Neuronal stem cell (in vitro differentiated cells): ENCODE data around the gene SIM2.

Source experiments
- DNase-seq: peaks from one replicate; pipeline ENCODE4 v3.0.0-alpha.2; 2013; ENCODE audit warnings: low spot score
- H2AFZ ChIP-seq: one replicate; pipeline ENCODE4 v1.6.1; 2013; ENCODE audit warnings: mild to moderate bottlenecking, low read length, inconsistent platforms
- H2AK5ac ChIP-seq: 2 replicates; pipeline ENCODE4 v1.6.1; 2013; ENCODE audit warnings: low read depth, mild to moderate bottlenecking, inconsistent platforms, low read length, moderate library complexity, mixed read lengths
- H2BK120ac ChIP-seq: 2 replicates; pipeline ENCODE4 v1.6.1; 2013; ENCODE audit warnings: low read depth, mild to moderate bottlenecking, inconsistent platforms, low read length, moderate library complexity, mixed read lengths
- H2BK12ac ChIP-seq: one replicate; pipeline ENCODE4 v1.6.1; 2013; ENCODE audit warnings: low read length, inconsistent platforms
- H2BK15ac ChIP-seq: 2 replicates; pipeline ENCODE4 v1.6.1; 2013; ENCODE audit warnings: mild to moderate bottlenecking, low read length, inconsistent platforms, mixed read lengths
- H2BK5ac ChIP-seq: one replicate; pipeline ENCODE4 v1.6.1; 2013; ENCODE audit warnings: inconsistent platforms, mild to moderate bottlenecking, low read length, moderate library complexity
- H3K14ac ChIP-seq: one replicate; pipeline ENCODE4 v1.6.1; 2013; ENCODE audit warnings: low read length, inconsistent platforms
- H3K18ac ChIP-seq: 2 replicates; pipeline ENCODE4 v1.6.1; 2013; ENCODE audit warnings: low read length, inconsistent platforms
- H3K23ac ChIP-seq: 2 replicates; pipeline ENCODE4 v1.6.1; 2013; ENCODE audit warnings: low read depth, mild to moderate bottlenecking, mixed read lengths, low read length, inconsistent platforms; ENCODE audit not compliant: poor library complexity
- H3K27ac ChIP-seq: replicated peaks from 3 replicates; pipeline ENCODE4 v1.5.1; 2013; ENCODE audit warnings: low read length, inconsistent platforms
- H3K27me3 ChIP-seq, 3 experiments: 2 replicates each; pipeline ENCODE4 v1.6.1; 2013; ENCODE audit warnings: low read length in 3 of 3, mild to moderate bottlenecking in 2 of 3, inconsistent platforms in 1 of 3, low read depth in 1 of 3, mixed read lengths in 1 of 3, moderate library complexity in 1 of 3; ENCODE audit not compliant: control insufficient read depth in 3 of 3, insufficient read depth in 3 of 3
- H3K36me3 ChIP-seq, 2 donors: replicated peaks in 1 of 2; 2 replicates each; pipeline ENCODE4 v1.6.1; 2013; ENCODE audit warnings: low read length in 2 of 2; ENCODE audit not compliant: control insufficient read depth in 2 of 2, insufficient read depth in 2 of 2
- H3K4ac ChIP-seq: 2 replicates; pipeline ENCODE4 v1.6.1; 2013; ENCODE audit warnings: inconsistent platforms, mild to moderate bottlenecking, low read length, moderate library complexity
- H3K4me1 ChIP-seq, 2 donors: 1 replicate in 1 of 2; 2 replicates in 1 of 2; pipeline ENCODE4 v1.6.1; 2013; ENCODE audit warnings: low read length in 2 of 2, low read depth in 1 of 2; ENCODE audit not compliant: control insufficient read depth in 2 of 2, insufficient read depth in 1 of 2
- H3K4me2 ChIP-seq: one replicate; pipeline ENCODE4 v1.6.1; 2013; ENCODE audit warnings: mild to moderate bottlenecking, low read length, inconsistent platforms; ENCODE audit not compliant: insufficient read depth, poor library complexity, severe bottlenecking
- H3K4me3 ChIP-seq, 2 donors: 2 replicates each; pipeline ENCODE4 v1.5.1; 2013; ENCODE audit warnings: low read length in 2 of 2, mild to moderate bottlenecking in 2 of 2, inconsistent platforms in 1 of 2, moderate library complexity in 1 of 2
- H3K79me1 ChIP-seq: one replicate; pipeline ENCODE4 v1.6.1; 2013; ENCODE audit warnings: low read depth, mild to moderate bottlenecking, inconsistent platforms, low read length, moderate library complexity
- H3K9ac ChIP-seq: one replicate; pipeline ENCODE4 v1.6.1; 2013; ENCODE audit warnings: mild to moderate bottlenecking, low read depth, low read length, inconsistent platforms; ENCODE audit not compliant: poor library complexity
- H3K9me3 ChIP-seq, 2 donors: replicated peaks in 1 of 2; 2 replicates each; pipeline versions ENCODE3 to v1.6.1; 2013; ENCODE audit warnings: low read length in 2 of 2, mild to moderate bottlenecking in 2 of 2, inconsistent platforms in 1 of 2, low read depth in 1 of 2, mixed read lengths in 1 of 2, moderate library complexity in 1 of 2; ENCODE audit not compliant: control insufficient read depth in 2 of 2, insufficient read depth in 1 of 2
- H4K8ac ChIP-seq: one replicate; pipeline ENCODE4 v1.6.1; 2013; ENCODE audit warnings: low read depth, mild to moderate bottlenecking, inconsistent platforms, low read length, moderate library complexity
- H4K91ac ChIP-seq: one replicate; pipeline ENCODE4 v1.6.1; 2013; ENCODE audit warnings: low read length, low read depth, mild to moderate bottlenecking, inconsistent platforms; ENCODE audit not compliant: poor library complexity
- WGBS, 2 donors: extraction: QIAGEN DNeasy Blood & Tissue Kit; methylation state at CpG; one replicate each; pipeline ENCODE4 v1.1.7; 2013; ENCODE audit warnings: missing lambda C conversion rate in 2 of 2, mixed read lengths in 1 of 2; ENCODE audit not compliant: insufficient read length in 2 of 2, insufficient replicate concordance in 1 of 2; ENCODE audit errors: extremely low coverage in 2 of 2; 5-methylcytosine and 5-hydroxymethylcytosine counted together

The SIM2 gene

DNA sequence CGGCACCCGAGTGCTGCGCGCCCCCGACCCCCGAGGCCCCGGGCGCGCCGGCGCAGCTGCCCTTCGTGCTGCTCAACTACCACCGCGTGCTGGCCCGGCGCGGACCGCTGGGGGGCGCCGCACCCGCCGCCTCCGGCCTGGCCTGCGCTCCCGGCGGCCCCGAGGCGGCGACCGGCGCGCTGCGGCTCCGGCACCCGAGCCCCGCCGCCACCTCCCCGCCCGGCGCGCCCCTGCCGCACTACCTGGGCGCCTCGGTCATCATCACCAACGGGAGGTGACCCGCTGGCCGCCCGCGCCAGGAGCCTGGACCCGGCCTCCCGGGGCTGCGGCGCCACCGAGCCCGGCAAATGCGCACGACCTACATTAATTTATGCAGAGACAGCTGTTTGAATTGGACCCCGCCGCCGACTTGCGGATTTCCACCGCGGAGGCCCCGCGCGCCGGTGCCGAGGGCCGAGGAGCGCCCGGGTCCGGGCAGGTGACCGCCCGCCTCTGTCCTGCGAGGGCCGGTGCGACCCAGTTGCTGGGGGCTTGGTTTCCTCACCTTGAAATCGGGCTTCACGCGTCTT is 49.0 kb downstream of the SIM2 start:
- peak overlapping the region; percentile 72 for H2BK5ac ChIP-seq
- H4K8ac ChIP-seq: no peak overlapping the region
- peak overlapping the region; percentile 89 for H2BK15ac ChIP-seq
- peak overlapping the region; percentile 98 for H3K18ac ChIP-seq
- peak overlapping the region; percentile 24 to 80 for H3K4me3 ChIP-seq
- H2AFZ ChIP-seq: peak overlapping the region; percentile 61
- H3K4me2 ChIP-seq: peak overlapping the region; percentile 86
- peak overlapping the region; percentile 86 for H2BK12ac ChIP-seq
- peak overlapping the region; percentile 21 for H3K23ac ChIP-seq
- no peaks in the 10 kb centered on the region for H3K36me3 ChIP-seq
- peaks cover 0 to 4% of the 10 kb centered on the region in 2 donors for H3K9me3 ChIP-seq
- peak; percentile 66 for DNase-seq
- no peak overlapping the region for H4K91ac ChIP-seq
- no peak overlapping the region for H3K4ac ChIP-seq
- peak overlapping the region; percentile 35 for H3K27ac ChIP-seq
- peak overlapping the region; percentile 86 for H2AK5ac ChIP-seq
- no peak overlapping the region for H3K14ac ChIP-seq
- peaks cover 27 to 30% of the 10 kb centered on the region in 2 donors for H3K4me1 ChIP-seq
- peaks cover 3% of the 10 kb centered on the region for H3K79me1 ChIP-seq
- no CpG with 5 or more reads among the region's 80 CpGs for WGBS, 2 donors
- peak overlapping the region; percentile 94 for H2BK120ac ChIP-seq
- peak overlapping the region; percentile 82 for H3K9ac ChIP-seq
- no peaks in the 10 kb centered on the region for H3K27me3 ChIP-seq

DNA sequence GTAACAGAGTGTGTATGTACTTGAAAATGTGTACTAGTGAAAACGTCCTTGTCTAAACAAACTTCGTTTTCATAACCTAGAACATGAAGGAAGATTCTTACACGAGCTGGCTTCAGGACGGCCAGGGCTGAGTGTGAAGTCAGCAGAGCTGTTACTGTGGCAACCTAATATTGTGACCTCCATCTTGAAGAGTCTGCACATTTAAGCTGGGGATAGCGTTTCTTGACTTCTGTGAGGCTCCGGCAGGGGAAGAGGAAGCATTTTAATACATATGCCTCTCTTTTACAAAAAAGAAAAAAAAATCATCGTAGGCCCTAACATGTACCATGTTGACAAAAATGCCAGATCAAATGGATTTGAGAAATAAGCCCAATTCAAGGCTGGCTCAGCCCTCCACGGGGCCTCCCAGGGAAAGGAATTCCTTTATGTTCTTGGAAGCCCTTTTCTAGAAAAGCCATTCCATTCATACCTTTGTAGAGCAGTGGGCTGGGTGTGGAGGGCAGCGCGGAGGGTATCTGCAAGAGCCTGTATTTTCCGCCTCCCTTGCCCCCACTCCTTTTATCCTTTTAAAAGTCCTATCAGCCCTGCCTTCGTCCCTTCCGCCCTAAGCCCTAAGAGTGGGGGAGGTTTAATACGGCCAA is 51.1 kb downstream of the SIM2 start:
- H3K9me3 ChIP-seq: peaks cover 0 to 4% of the 10 kb centered on the region in 2 donors
- WGBS, 2 donors: no CpG with 5 or more reads among the region's 14 CpGs

GRCh38 chr21:36750576-36750959 is 51.7 kb downstream of the SIM2 start:
- Histone ChIP-seq H3K27ac (peak overlapping the region; percentile 95), H4K8ac (no peak overlapping the region), H3K9ac (no peak overlapping the region), H3K14ac (no peak overlapping the region), H3K23ac (no peak overlapping the region), H2BK5ac (no peak overlapping the region), H2BK120ac (no peak overlapping the region), H3K4ac (no peak overlapping the region), H3K4me3 (no peak overlapping the region), H2AK5ac (no peak overlapping the region), H3K4me1 (peaks cover 26 to 34% of the 10 kb centered on the region in 2 donors), H2BK12ac (no peak overlapping the region), H4K91ac (no peak overlapping the region), H3K9me3 (peaks cover 0 to 4% of the 10 kb centered on the region in 2 donors), H3K79me1 (no peaks in the 10 kb centered on the region), H2BK15ac (no peak overlapping the region), H3K36me3 (peaks cover 0 to 8% of the 10 kb centered on the region in 2 donors), H3K18ac (no peak overlapping the region), H3K4me2 (no peak overlapping the region), H3K27me3 (no peaks in the 10 kb centered on the region), H2AFZ (peak overlapping the region; percentile 70)
- no peak for DNase-seq
- WGBS, 2 donors: no CpG with 5 or more reads among the region's 2 CpGs

More for the DNA sequence above, 51.1 kb downstream of the SIM2 start:
- peaks cover 26 to 33% of the 10 kb centered on the region in 2 donors for H3K4me1 ChIP-seq
- no peak overlapping the region for H3K23ac ChIP-seq
- H3K4ac ChIP-seq: no peak overlapping the region
- H2BK12ac ChIP-seq: no peak overlapping the region
- H2BK15ac ChIP-seq: no peak overlapping the region
- peaks cover 0 to 5% of the 10 kb centered on the region in 2 donors for H3K36me3 ChIP-seq
- H3K9ac ChIP-seq: no peak overlapping the region
- H3K4me2 ChIP-seq: no peak overlapping the region
- H2BK5ac ChIP-seq: peak overlapping the region; percentile 19
- peak overlapping the region; percentile 70 for H2AFZ ChIP-seq
- no peak overlapping the region for H4K91ac ChIP-seq
- H4K8ac ChIP-seq: no peak overlapping the region
- no peak overlapping the region for H2BK120ac ChIP-seq
- peak overlapping the region; percentile 95 for H3K27ac ChIP-seq
- H3K14ac ChIP-seq: no peak overlapping the region
- peak; percentile 88 for DNase-seq
- no peak overlapping the region for H2AK5ac ChIP-seq
- H3K27me3 ChIP-seq: no peaks in the 10 kb centered on the region
- H3K79me1 ChIP-seq: no peaks in the 10 kb centered on the region
- no peak overlapping the region for H3K4me3 ChIP-seq
- H3K18ac ChIP-seq: peak overlapping the region; percentile 15

DNA sequence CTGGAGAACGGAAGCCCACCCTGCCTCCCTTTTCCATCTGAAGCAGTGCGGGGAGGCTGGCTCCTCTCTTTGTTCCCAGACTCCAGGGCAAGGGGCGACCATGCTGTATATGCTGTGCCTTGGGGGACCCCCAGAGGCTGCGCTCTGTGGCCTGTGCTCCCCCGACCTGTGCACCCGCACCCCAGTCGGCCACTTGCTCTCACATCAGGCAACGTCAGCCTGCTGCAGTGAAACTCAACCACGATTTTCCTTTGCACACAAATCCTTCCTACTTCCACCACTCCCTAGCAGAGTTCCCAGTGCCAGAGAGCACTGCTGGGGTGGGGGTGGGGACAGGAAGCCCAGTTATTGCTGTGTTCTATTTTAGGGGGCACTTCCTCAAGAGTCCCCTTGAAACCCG is 52.5 kb downstream of the SIM2 start:
- H2AK5ac ChIP-seq: peak overlapping the region; percentile 81
- peak overlapping the region; percentile 55 for H4K8ac ChIP-seq
- H3K4me1 ChIP-seq: peaks cover 27 to 35% of the 10 kb centered on the region in 2 donors
- peak overlapping the region; percentile 66 for H3K4ac ChIP-seq
- H3K4me2 ChIP-seq: no peak overlapping the region
- H2AFZ ChIP-seq: peak overlapping the region; percentile 56
- H3K27ac ChIP-seq: peak overlapping the region; percentile 62
- no peaks in the 10 kb centered on the region for H3K79me1 ChIP-seq
- H3K14ac ChIP-seq: no peak overlapping the region
- no peak for DNase-seq
- H2BK12ac ChIP-seq: peak overlapping the region; percentile 51
- H3K9me3 ChIP-seq: peaks cover 0 to 4% of the 10 kb centered on the region in 2 donors
- H2BK15ac ChIP-seq: peak overlapping the region; percentile 59
- no CpG with 5 or more reads among the region's 10 CpGs for WGBS, 2 donors
- no peak overlapping the region for H3K4me3 ChIP-seq
- H2BK5ac ChIP-seq: peak overlapping the region; percentile 93
- H3K27me3 ChIP-seq: no peaks in the 10 kb centered on the region
- no peak overlapping the region for H3K23ac ChIP-seq
- H3K9ac ChIP-seq: peak overlapping the region; percentile 34
- no peak overlapping the region for H4K91ac ChIP-seq
- peak overlapping the region; percentile 99 for H3K18ac ChIP-seq
- peaks cover 0 to 9% of the 10 kb centered on the region in 2 donors for H3K36me3 ChIP-seq
- H2BK120ac ChIP-seq: peak overlapping the region; percentile 90
